GM12878 (cell line): ENCODE measurements around the gene SPARC. TPM values are rescaled to one million over a fixed set of nuclear protein-coding genes. Genes with fewer than 3 reads are reported as not detected.

Source experiments
- ATAC-seq: fragments of 200-7000 bp; cut with Tn5 transposase; 3 replicates; pipeline ENCODE4 v1.9.1; 2020; ENCODE audit warnings: mild to moderate bottlenecking, moderate library complexity
- BruUV-seq: library from RNA; stranded (reverse); fragments of 400-500 nt; replicated peaks from 2 replicates; lab custom pipeline; 2021; lab: Mats Ljungman, UMichigan
- CTCF ChIA-PET: fragments of 300-600 bp; sonication (Branson Sonifier 250); formaldehyde crosslinking; extraction: SDS; loops from one replicate; lab custom pipeline; 2021; ENCODE audit warnings: inconsistent platforms; lab: Yijun Ruan, JAX
- POLR2A ChIA-PET: fragments of 350-600 bp; formaldehyde crosslinking; extraction: SDS; loops from one replicate; lab custom pipeline; 2021; ENCODE audit warnings: inconsistent platforms; lab: Charles Lee
- RAD21 ChIA-PET: fragments of 300-600 bp; sonication (Branson Sonifier 250); formaldehyde crosslinking; loops from one replicate; lab custom pipeline; 2023; ENCODE audit warnings: antibody characterized with exemption; ENCODE audit not compliant: unreplicated experiment; lab: Charles Lee
- SMC1A ChIA-PET: fragments of 300-600 bp; sonication (Branson Sonifier 250); formaldehyde crosslinking; loops from one replicate; lab custom pipeline; 2023; ENCODE audit not compliant: unreplicated experiment, uncharacterized antibody; lab: Charles Lee
- DNase-seq: peaks from one replicate; pipeline ENCODE4 v3.0.0-alpha.2; 2011; ENCODE audit warnings: low read depth, low spot score
- FAIRE-seq: peaks from 3 replicates; lab custom pipeline; 2011; peaks lifted over from hg19 to GRCh38; lab: Jason Lieb, UNC
- H2AFZ ChIP-seq: 2 replicates; pipeline ENCODE4 v1.6.0; 2011; ENCODE audit warnings: low read depth, low read length, control low read depth; ENCODE audit not compliant: control insufficient read depth
- H3K27ac ChIP-seq: 2 replicates; pipeline ENCODE4 v1.5.1; 2011; ENCODE audit warnings: control low read depth; ENCODE audit not compliant: control insufficient read depth, insufficient read depth
- H3K27me3 ChIP-seq, 2 experiments: replicated peaks in 1 of 2; 2 replicates each; pipeline versions ENCODE4 v1.6.0 to v1.6.1; 2011; ENCODE audit warnings: low read length in 1 of 2; ENCODE audit not compliant: control insufficient read depth in 2 of 2, insufficient read depth in 2 of 2
- H3K36me3 ChIP-seq, 2 experiments: 2 replicates each; pipeline ENCODE4 v1.5.1; 2011; ENCODE audit warnings: low read length in 1 of 2; ENCODE audit not compliant: control insufficient read depth in 2 of 2, insufficient read depth in 2 of 2
- H3K4me1 ChIP-seq: 2 replicates; pipeline ENCODE4 v1.6.1; 2011; ENCODE audit warnings: mild to moderate bottlenecking, low read length, moderate library complexity, mixed read lengths; ENCODE audit not compliant: control insufficient read depth, insufficient read depth
- H3K4me2 ChIP-seq: 2 replicates; pipeline ENCODE4 v1.6.0; 2011; ENCODE audit warnings: control low read depth; ENCODE audit not compliant: control insufficient read depth, insufficient read depth
- H3K4me3 ChIP-seq: fragments of 200-600 bp; sonication (generic); 2 replicates; pipeline ENCODE4 v1.5.1; 2016
- H3K79me2 ChIP-seq: 2 replicates; pipeline ENCODE4 v1.6.0; 2011; ENCODE audit warnings: low read length; ENCODE audit not compliant: control insufficient read depth, insufficient read depth
- H3K9ac ChIP-seq: 2 replicates; pipeline ENCODE4 v1.8.0; 2011; ENCODE audit warnings: low read length, control low read depth, mixed read lengths; ENCODE audit not compliant: control insufficient read depth, insufficient read depth
- H3K9me3 ChIP-seq: replicated peaks from 3 replicates; pipeline ENCODE4 v1.5.1; 2011; ENCODE audit warnings: mild to moderate bottlenecking, low read length; ENCODE audit not compliant: control insufficient read depth, insufficient read depth
- H4K20me1 ChIP-seq: 2 replicates; pipeline ENCODE4 v1.6.0; 2011; ENCODE audit not compliant: control insufficient read depth, insufficient read depth
- CHD1 ChIP-seq: IDR thresholded peaks from 2 replicates; pipeline ENCODE4 v1.6.1; 2012; ENCODE audit warnings: low read depth, low read length, improper control_type of control experiment
- HSF1 ChIP-seq: fragments of 150-350 bp; IDR thresholded peaks from 2 replicates; pipeline ENCODE4 v1.6.1; 2014; ENCODE audit warnings: mild to moderate bottlenecking, low read depth, low read length
- MTA3 ChIP-seq: IDR thresholded peaks from 2 replicates; pipeline ENCODE4 v1.6.1; 2012; ENCODE audit warnings: low read length, inconsistent platforms, borderline replicate concordance
- PBX3 ChIP-seq: IDR thresholded peaks from 2 replicates; pipeline ENCODE4 v1.6.1; 2011; ENCODE audit warnings: mild to moderate bottlenecking, low read depth, low read length, moderate library complexity; ENCODE audit not compliant: insufficient replicate concordance
- WGBS: methylation state at CpG from one replicate; pipeline ENCODE4 v1.1.6; 2016; ENCODE audit warnings: low lambda C conversion rate; ENCODE audit not compliant: insufficient replicate concordance, insufficient coverage; ENCODE audit errors: missing lambda C conversion rate; 5-methylcytosine and 5-hydroxymethylcytosine counted together
- in situ Hi-C: fragments of 300-500 bp; cut with MboI; formaldehyde crosslinking; loops from 9 replicates; pipeline ENCODE4 v1.14.3; 2018; ENCODE audit warnings: mixed read lengths
- intact Hi-C: fragments of 100-400 bp; cut with micrococcal nuclease; formaldehyde crosslinking; loops from one replicate; pipeline ENCODE4 v1.14.2; 2022; ENCODE audit not compliant: unreplicated experiment
- polyA plus RNA-seq, 11 experiments: library from polyadenylated mRNA; depleted of rRNA in 4 of 11; unstranded in 6 of 11; stranded (reverse) in 5 of 11; fragments of >200 nt; fragmentation: Nextera tagmentation in 4 of 11; fragmentation: Illumina TruSeq in 1 of 11; extraction: Ambion mirVana in 4 of 11; extraction: Trizol in 1 of 11; gene quantifications; 1 replicate in 1 of 11; 2 replicates in 10 of 11; pipeline versions ENCODE4 v1.2.1 to v1.2.3, GENCODE V29; 2011 to 2016; ENCODE audit warnings: inconsistent platforms in 2 of 11, missing spikeins in 2 of 11, low read depth in 1 of 11
- total RNA-seq, 4 experiments: library from RNA; depleted of rRNA in 3 of 4; stranded (reverse); fragments of >200 nt in 3 of 4; fragmentation: Illumina TruSeq in 1 of 4; extraction: Trizol in 1 of 4; gene quantifications; 2 replicates each; pipeline versions ENCODE4 v1.2.1 to v1.2.3, GENCODE V29; 2013 to 2021
- TF ChIP-seq, protein P1 (sequence below): IDR thresholded peaks from 2 replicates; pipeline ENCODE4 v1.6.1; 2012; ENCODE audit warnings: mild to moderate bottlenecking, low read depth, low read length
- TF ChIP-seq, protein P2 (sequence below): fragments of 450-650 bp; formaldehyde crosslinking; IDR thresholded peaks from 2 replicates; pipeline ENCODE4 v1.5.0; 2022; ENCODE audit warnings: mild to moderate bottlenecking, missing genetic modification characterization

The SPARC gene
- total and polyA plus RNA-seq, 10 of the 15 experiments (the other 5 are each of a cell fraction or from before 2014, with no cell fraction given) = 29.6 to 154 (median 57.0) TPM

DNA sequence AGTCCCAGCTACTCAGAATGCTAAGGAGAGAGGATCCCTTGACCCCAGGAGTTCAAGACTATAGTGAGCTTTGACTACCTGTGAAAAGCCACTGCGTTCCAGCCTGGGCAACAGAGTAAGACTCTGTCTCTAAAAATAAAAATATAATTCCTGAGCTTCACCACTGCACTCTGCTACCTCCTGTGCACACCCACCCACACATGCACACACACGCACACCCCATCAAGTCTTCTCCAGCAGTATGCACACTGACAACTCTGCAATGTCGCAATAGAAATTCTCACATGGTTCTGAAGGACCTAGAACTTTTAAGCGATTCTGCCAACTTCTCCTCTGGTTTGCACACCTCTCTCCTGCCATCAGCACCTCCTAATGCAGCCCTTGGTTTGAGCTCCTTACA lies 48.1 kb downstream of the SPARC start:
- Histone ChIP-seq H3K36me3 (no peaks in the 10 kb centered on the region), H3K79me2 (no peaks in the 10 kb centered on the region), H2AFZ (no peak overlapping the region), H3K4me3 (no peak overlapping the region), H3K4me2 (no peak overlapping the region), H3K9ac (no peak overlapping the region), H3K27ac (no peak overlapping the region), H3K27me3 (no peaks in the 10 kb centered on the region; a peak in 3 of 4 replicates), H3K4me1 (no peaks in the 10 kb centered on the region), H4K20me1 (no peaks in the 10 kb centered on the region), H3K9me3 (no peaks in the 10 kb centered on the region)
- intact Hi-C loops (no loop called here), in situ Hi-C loops (no loop called here)
- TF ChIP-seq PBX3 (no peak), HSF1 (no peak), CHD1 (no peak), MTA3 (no peak)
- TF ChIP-seq, protein P1, sequence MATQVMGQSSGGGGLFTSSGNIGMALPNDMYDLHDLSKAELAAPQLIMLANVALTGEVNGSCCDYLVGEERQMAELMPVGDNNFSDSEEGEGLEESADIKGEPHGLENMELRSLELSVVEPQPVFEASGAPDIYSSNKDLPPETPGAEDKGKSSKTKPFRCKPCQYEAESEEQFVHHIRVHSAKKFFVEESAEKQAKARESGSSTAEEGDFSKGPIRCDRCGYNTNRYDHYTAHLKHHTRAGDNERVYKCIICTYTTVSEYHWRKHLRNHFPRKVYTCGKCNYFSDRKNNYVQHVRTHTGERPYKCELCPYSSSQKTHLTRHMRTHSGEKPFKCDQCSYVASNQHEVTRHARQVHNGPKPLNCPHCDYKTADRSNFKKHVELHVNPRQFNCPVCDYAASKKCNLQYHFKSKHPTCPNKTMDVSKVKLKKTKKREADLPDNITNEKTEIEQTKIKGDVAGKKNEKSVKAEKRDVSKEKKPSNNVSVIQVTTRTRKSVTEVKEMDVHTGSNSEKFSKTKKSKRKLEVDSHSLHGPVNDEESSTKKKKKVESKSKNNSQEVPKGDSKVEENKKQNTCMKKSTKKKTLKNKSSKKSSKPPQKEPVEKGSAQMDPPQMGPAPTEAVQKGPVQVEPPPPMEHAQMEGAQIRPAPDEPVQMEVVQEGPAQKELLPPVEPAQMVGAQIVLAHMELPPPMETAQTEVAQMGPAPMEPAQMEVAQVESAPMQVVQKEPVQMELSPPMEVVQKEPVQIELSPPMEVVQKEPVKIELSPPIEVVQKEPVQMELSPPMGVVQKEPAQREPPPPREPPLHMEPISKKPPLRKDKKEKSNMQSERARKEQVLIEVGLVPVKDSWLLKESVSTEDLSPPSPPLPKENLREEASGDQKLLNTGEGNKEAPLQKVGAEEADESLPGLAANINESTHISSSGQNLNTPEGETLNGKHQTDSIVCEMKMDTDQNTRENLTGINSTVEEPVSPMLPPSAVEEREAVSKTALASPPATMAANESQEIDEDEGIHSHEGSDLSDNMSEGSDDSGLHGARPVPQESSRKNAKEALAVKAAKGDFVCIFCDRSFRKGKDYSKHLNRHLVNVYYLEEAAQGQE = no peak
- TF ChIP-seq, protein P2, sequence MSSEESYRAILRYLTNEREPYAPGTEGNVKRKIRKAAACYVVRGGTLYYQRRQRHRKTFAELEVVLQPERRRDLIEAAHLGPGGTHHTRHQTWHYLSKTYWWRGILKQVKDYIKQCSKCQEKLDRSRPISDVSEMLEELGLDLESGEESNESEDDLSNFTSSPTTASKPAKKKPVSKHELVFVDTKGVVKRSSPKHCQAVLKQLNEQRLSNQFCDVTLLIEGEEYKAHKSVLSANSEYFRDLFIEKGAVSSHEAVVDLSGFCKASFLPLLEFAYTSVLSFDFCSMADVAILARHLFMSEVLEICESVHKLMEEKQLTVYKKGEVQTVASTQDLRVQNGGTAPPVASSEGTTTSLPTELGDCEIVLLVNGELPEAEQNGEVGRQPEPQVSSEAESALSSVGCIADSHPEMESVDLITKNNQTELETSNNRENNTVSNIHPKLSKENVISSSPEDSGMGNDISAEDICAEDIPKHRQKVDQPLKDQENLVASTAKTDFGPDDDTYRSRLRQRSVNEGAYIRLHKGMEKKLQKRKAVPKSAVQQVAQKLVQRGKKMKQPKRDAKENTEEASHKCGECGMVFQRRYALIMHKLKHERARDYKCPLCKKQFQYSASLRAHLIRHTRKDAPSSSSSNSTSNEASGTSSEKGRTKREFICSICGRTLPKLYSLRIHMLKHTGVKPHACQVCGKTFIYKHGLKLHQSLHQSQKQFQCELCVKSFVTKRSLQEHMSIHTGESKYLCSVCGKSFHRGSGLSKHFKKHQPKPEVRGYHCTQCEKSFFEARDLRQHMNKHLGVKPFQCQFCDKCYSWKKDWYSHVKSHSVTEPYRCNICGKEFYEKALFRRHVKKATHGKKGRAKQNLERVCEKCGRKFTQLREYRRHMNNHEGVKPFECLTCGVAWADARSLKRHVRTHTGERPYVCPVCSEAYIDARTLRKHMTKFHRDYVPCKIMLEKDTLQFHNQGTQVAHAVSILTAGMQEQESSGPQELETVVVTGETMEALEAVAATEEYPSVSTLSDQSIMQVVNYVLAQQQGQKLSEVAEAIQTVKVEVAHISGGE (CRISPR knock-in tag) = no peak
- FAIRE-seq (no peak), ATAC-seq (no peak), DNase-seq (no peak)
- 60% methylated on average over 4 of the region's 4 CpGs for WGBS
- POLR2A ChIA-PET = interaction anchor here (1.4 kb wide), 1 partner anchor 10 kb away, joined by 5 read pairs; no protein-coding TSS in a partner anchor
- RAD21 ChIA-PET = interaction anchor here (4.7 kb wide), 1 partner anchor 13 kb away, joined by 23 read pairs; no protein-coding TSS in a partner anchor
- SMC1A ChIA-PET = interaction anchor here (0.7 to 2.2 kb wide), 6 partner anchors 10 to 53 kb away, joined by 3 to 14 read pairs (median 3); no protein-coding TSS in a partner anchor
- no TSS peak for BruUV-seq
- CTCF ChIA-PET = interaction anchor here (1.0 to 1.1 kb wide), 2 partner anchors 13 to 20 kb away, joined by 5 to 6 read pairs; no protein-coding TSS in a partner anchor
